Loucy (cell line): ENCODE results near the gene RMDN2.

Experiments
- H2AFZ ChIP-seq: fragments of 200-600 bp; sonication (generic); 2 replicates; pipeline ENCODE4 v1.6.0; 2016; ENCODE audit warnings: antibody characterized with exemption, mild to moderate bottlenecking, low read length, moderate library complexity
- H3F3A ChIP-seq: fragments of 200-600 bp; 2 replicates; pipeline ENCODE4 v1.6.0; 2016; ENCODE audit warnings: antibody characterized with exemption, low read depth, mild to moderate bottlenecking
- H3K27me3 ChIP-seq: fragments of 200-600 bp; sonication (generic); 2 replicates; pipeline ENCODE4 v1.6.1; 2014; ENCODE audit warnings: low read length, mild to moderate bottlenecking; ENCODE audit not compliant: insufficient read depth, poor library complexity, severe bottlenecking
- H3K36me3 ChIP-seq: fragments of 200-600 bp; sonication (generic); 2 replicates; pipeline ENCODE4 v1.6.1; 2016; ENCODE audit warnings: low read length; ENCODE audit not compliant: insufficient read depth
- H3K4me1 ChIP-seq: fragments of 200-600 bp; sonication (generic); 2 replicates; pipeline ENCODE4 v1.5.1; 2014; ENCODE audit warnings: low read length, mild to moderate bottlenecking; ENCODE audit not compliant: insufficient read depth, poor library complexity, severe bottlenecking
- H3K4me2 ChIP-seq: fragments of 200-600 bp; sonication (generic); 2 replicates; pipeline ENCODE4 v1.6.0; 2014; ENCODE audit warnings: antibody characterized with exemption, low read length, low read depth, mild to moderate bottlenecking; ENCODE audit not compliant: poor library complexity, severe bottlenecking
- H3K4me3 ChIP-seq: fragments of 200-600 bp; sonication (generic); 2 replicates; pipeline ENCODE4 v1.5.1; 2014; ENCODE audit warnings: low read length, mild to moderate bottlenecking, mixed read lengths; ENCODE audit not compliant: poor library complexity, severe bottlenecking
- H3K79me2 ChIP-seq: fragments of 200-600 bp; sonication (generic); 2 replicates; pipeline ENCODE4 v1.6.1; 2014; ENCODE audit warnings: low read length; ENCODE audit not compliant: insufficient read depth
- H3K9ac ChIP-seq: fragments of 200-600 bp; sonication (generic); 2 replicates; pipeline ENCODE4 v1.6.0; 2014; ENCODE audit warnings: mild to moderate bottlenecking, low read depth, low read length, moderate library complexity; ENCODE audit not compliant: poor library complexity, severe bottlenecking
- H3K9me2 ChIP-seq: fragments of 200-600 bp; sonication (generic); replicated peaks from 2 replicates; pipeline ENCODE4 v1.6.1; 2016; ENCODE audit warnings: low read depth, low read length, mixed read lengths
- H3K9me3 ChIP-seq: fragments of 200-600 bp; sonication (generic); 2 replicates; pipeline ENCODE4 v1.6.1; 2014; ENCODE audit warnings: mild to moderate bottlenecking, antibody characterized with exemption, low read length, low read depth; ENCODE audit not compliant: insufficient read depth
- H4K20me1 ChIP-seq: fragments of 200-600 bp; sonication (generic); 2 replicates; pipeline ENCODE4 v1.6.0; 2014; ENCODE audit warnings: antibody characterized with exemption, low read length, mild to moderate bottlenecking; ENCODE audit not compliant: insufficient read depth, poor library complexity, severe bottlenecking
- EZH2phosphoT487 ChIP-seq: fragments of 200-600 bp; IDR thresholded peaks from 2 replicates; pipeline ENCODE4 v1.6.1; 2018; ENCODE audit warnings: antibody characterized with exemption, mild to moderate bottlenecking, moderate library complexity, borderline replicate concordance
- TF ChIP-seq, protein P1 (sequence below): fragments of 200-600 bp; sonication (generic); conservative IDR thresholded peaks from 2 replicates; pipeline ENCODE4 v1.5.1; 2014; ENCODE audit warnings: mild to moderate bottlenecking, antibody characterized with exemption, low read length

The RMDN2 gene

DNA sequence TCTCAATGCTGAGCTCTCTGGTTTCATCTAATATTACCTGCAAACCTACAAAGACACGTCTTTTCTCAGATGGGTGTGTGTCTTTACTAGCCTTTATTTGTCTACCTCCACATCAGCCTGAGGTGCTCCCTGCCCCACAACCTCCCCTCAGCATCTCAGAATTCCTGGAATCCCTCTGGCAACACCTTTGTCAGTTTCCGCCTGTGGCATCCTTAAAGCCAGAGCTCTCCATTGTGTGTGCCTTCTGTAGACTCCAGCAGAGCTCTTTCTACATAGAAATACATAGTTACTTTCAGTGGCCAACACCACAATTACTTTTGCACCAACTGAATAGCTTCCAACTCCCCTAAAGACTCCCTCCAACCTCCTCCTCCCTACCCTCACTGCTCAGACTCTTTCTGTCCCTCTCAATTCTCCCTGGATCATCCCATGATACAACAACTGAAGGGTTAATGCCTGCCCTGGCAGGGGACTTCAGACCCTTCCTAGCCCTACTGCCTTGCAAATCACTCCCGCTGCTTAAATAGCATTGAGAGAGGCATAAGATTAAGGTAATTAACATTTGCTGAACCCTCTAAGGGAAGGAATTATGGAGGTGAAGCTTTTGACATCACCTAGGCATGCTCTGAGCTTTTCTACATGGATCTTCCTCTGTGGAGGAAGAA lies 39.6 kb upstream of the RMDN2 start:
- TF ChIP-seq, protein P1, sequence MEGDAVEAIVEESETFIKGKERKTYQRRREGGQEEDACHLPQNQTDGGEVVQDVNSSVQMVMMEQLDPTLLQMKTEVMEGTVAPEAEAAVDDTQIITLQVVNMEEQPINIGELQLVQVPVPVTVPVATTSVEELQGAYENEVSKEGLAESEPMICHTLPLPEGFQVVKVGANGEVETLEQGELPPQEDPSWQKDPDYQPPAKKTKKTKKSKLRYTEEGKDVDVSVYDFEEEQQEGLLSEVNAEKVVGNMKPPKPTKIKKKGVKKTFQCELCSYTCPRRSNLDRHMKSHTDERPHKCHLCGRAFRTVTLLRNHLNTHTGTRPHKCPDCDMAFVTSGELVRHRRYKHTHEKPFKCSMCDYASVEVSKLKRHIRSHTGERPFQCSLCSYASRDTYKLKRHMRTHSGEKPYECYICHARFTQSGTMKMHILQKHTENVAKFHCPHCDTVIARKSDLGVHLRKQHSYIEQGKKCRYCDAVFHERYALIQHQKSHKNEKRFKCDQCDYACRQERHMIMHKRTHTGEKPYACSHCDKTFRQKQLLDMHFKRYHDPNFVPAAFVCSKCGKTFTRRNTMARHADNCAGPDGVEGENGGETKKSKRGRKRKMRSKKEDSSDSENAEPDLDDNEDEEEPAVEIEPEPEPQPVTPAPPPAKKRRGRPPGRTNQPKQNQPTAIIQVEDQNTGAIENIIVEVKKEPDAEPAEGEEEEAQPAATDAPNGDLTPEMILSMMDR: no peak
- no peak for TF ChIP-seq EZH2phosphoT487
- peaks cover 23% of the 10 kb centered on the region for H3K4me1 ChIP-seq
- H3K4me3 ChIP-seq: no peak overlapping the region
- H3K9ac ChIP-seq: no peak overlapping the region
- no peaks in the 10 kb centered on the region for H4K20me1 ChIP-seq
- H3F3A ChIP-seq: no peaks in the 10 kb centered on the region
- H2AFZ ChIP-seq: no peak overlapping the region
- no peaks in the 10 kb centered on the region for H3K36me3 ChIP-seq
- H3K9me3 ChIP-seq: no peaks in the 10 kb centered on the region
- no peaks in the 10 kb centered on the region for H3K79me2 ChIP-seq
- no peaks in the 10 kb centered on the region for H3K27me3 ChIP-seq
- no peak overlapping the region for H3K4me2 ChIP-seq
- no peaks in the 10 kb centered on the region for H3K9me2 ChIP-seq

DNA sequence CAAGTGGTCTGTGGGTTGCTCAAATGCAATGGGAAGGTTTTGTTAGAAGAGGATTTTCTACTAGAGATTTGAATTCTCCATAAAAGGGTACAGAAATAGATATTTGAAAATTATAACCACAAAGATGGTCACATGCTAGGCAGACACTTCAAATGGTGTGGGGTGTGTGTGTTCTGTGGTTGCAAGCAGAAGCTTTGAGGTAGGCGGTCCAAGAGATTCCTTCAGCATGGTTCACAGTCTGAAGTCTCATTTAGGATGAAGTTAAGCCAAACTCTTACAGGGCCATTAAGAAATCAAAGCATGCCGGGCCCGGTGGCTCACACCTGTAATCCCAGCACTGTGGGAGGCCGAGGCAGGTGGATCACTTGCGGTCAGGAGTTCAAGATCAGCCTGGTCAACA lies 38.3 kb upstream of the RMDN2 start:
- no peaks in the 10 kb centered on the region for H3K27me3 ChIP-seq
- H2AFZ ChIP-seq: no peak overlapping the region
- peak overlapping the region; percentile 21 for H3K4me2 ChIP-seq
- peaks cover 4% of the 10 kb centered on the region; the same call in 1 of the 2 replicates for H3F3A ChIP-seq
- H3K4me1 ChIP-seq: peaks cover 16% of the 10 kb centered on the region
- H3K79me2 ChIP-seq: no peaks in the 10 kb centered on the region
- no peaks in the 10 kb centered on the region for H3K9me2 ChIP-seq
- H3K9ac ChIP-seq: no peak overlapping the region
- no peak for TF ChIP-seq EZH2phosphoT487
- TF ChIP-seq, protein P1: no peak
- no peaks in the 10 kb centered on the region for H3K36me3 ChIP-seq
- H3K4me3 ChIP-seq: no peak overlapping the region
- no peaks in the 10 kb centered on the region for H4K20me1 ChIP-seq
- no peaks in the 10 kb centered on the region for H3K9me3 ChIP-seq

DNA sequence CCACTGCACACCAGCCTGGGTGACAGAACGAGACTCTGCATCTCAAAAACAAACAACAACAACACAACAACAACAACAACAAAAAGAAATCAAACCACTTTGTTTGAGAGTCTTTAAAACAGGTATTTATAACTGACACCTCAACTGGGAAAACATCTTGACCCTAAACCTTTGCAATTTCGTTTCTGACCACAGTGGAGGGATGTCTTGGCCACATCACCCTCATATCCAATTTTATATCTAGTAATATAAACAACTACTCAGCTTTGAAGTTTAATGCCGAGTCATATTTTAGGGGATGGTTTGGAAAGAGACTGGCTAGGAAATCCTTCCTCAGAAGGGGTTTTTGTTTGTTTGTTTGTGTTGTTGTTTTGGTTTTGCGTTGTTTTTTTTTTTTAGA lies 37.8 kb upstream of the RMDN2 start:
- Histone ChIP-seq H3F3A (peaks cover 10% of the 10 kb centered on the region), H4K20me1 (no peaks in the 10 kb centered on the region), H3K9me2 (no peaks in the 10 kb centered on the region), H3K9me3 (no peaks in the 10 kb centered on the region), H3K4me3 (no peak overlapping the region), H3K79me2 (no peaks in the 10 kb centered on the region), H3K4me1 (peaks cover 21% of the 10 kb centered on the region), H3K4me2 (no peak overlapping the region), H3K9ac (no peak overlapping the region), H3K27me3 (no peaks in the 10 kb centered on the region), H2AFZ (no peak overlapping the region), H3K36me3 (no peaks in the 10 kb centered on the region)
- TF ChIP-seq, protein P1: no peak
- TF ChIP-seq EZH2phosphoT487: no peak
